HPDE6-E6E7 (cell line): ENCODE measurements around the gene RAB25.
"Not testable (repeated sequence)": the region's sequence is repeated elsewhere in the genome, so short reads cannot be mapped to it uniquely, and the experiment has no call there.

Experiments used
- DNase-seq: peaks from one replicate; pipeline ENCODE4 v3.0.0; 2011; ENCODE audit warnings: missing footprints; ENCODE audit errors: extremely low spot score

The RAB25 gene

GRCh38 chr1:156054500-156055280 is 6.3 kb upstream of the RAB25 start, which contains the start of gene LAMTOR2:
Gene LAMTOR2, plus strand, starts transcription at chr1:156054782. Its CDS starts 108 bp downstream, at chr1:156054890.
- DNase-seq, result peak; percentile 95

GRCh38 chr1:156055281-156056048 is 5.5 kb upstream of the RAB25 start:
- DNase-seq, result no peak

GRCh38 chr1:156056326-156056849 is 4.6 kb upstream of the RAB25 start:
- DNase-seq, result no peak

GRCh38 chr1:156062189-156062588 is 1.2 kb downstream of the RAB25 start:
- DNase-seq, result no peak

- DNase-seq, result no peak
Measured at GRCh38 chr1:156063997-156064285, 3.0 kb downstream of the RAB25 start.

GRCh38 chr1:156064615-156065014 is 3.7 kb downstream of the RAB25 start:
- DNase-seq, result no peak

- DNase-seq, result no peak
Measured at GRCh38 chr1:156065212-156065611, 4.3 kb downstream of the RAB25 start.

- DNase-seq, result no peak
Measured at GRCh38 chr1:156065871-156066270, 4.9 kb downstream of the RAB25 start.

GRCh38 chr1:156067262-156067661 is 6.3 kb downstream of the RAB25 start:
- no peak for DNase-seq

GRCh38 chr1:156069490-156070455 is 8.8 kb downstream of the RAB25 start:
- DNase-seq, result no peak

GRCh38 chr1:156070548-156070947 is 9.6 kb downstream of the RAB25 start:
- DNase-seq, result no peak

- DNase-seq, result not testable (repeated sequence)
Measured at GRCh38 chr1:156071332-156071816, 10.4 kb downstream of the RAB25 start.

GRCh38 chr1:156072251-156072650 is 11.3 kb downstream of the RAB25 start:
- DNase-seq, result no peak

- no peak for DNase-seq
Measured at GRCh38 chr1:156073110-156073687, 12.2 kb downstream of the RAB25 start.

- no peak for DNase-seq
Measured at GRCh38 chr1:156073740-156074139, 12.8 kb downstream of the RAB25 start.

- no peak for DNase-seq
Measured at GRCh38 chr1:156074661-156075060, 13.7 kb downstream of the RAB25 start.

- DNase-seq, result no peak
Measured at GRCh38 chr1:156075162-156075561, 14.2 kb downstream of the RAB25 start.

GRCh38 chr1:156075775-156076204 is 14.8 kb downstream of the RAB25 start:
- DNase-seq, result no peak

- DNase-seq, result no peak
Measured at GRCh38 chr1:156076609-156077429, 15.9 kb downstream of the RAB25 start.

GRCh38 chr1:156077430-156077760 is 16.4 kb downstream of the RAB25 start:
- DNase-seq, result no peak
